Motor neuron (in vitro differentiated cells): Measurements from ENCODE around the gene OOSP4B. TPM values are rescaled to one million over a fixed set of nuclear protein-coding genes. Genes with fewer than 3 reads are reported as not detected.
"Not testable (repeated sequence)": the region's sequence is repeated elsewhere in the genome, so short reads cannot be mapped to it uniquely, and the experiment has no call there.

Source experiments
- ATAC-seq, 8 experiments: fragments of 200-7000 bp; cut with Tn5 transposase; replicated peaks in 6 of 8; 2 replicates each; pipeline ENCODE4 v1.8.0; 2021; ENCODE audit warnings: mild to moderate bottlenecking in 8 of 8, moderate library complexity in 8 of 8
- H3K27ac ChIP-seq, 2 donors: fragments of 250-450 bp; sonication (Bioruptor Pico); 2 replicates each; pipeline ENCODE4 v1.9.0; 2021; ENCODE audit warnings: antibody characterized with exemption in 2 of 2, mild to moderate bottlenecking in 2 of 2, moderate library complexity in 1 of 2
- H3K4me1 ChIP-seq, 2 donors: fragments of 250-450 bp; sonication (Bioruptor Pico); replicated peaks in 1 of 2; 2 replicates each; pipeline ENCODE4 v1.6.1; 2021; ENCODE audit warnings: antibody characterized with exemption in 2 of 2, mild to moderate bottlenecking in 2 of 2, moderate library complexity in 1 of 2
- H3K4me3 ChIP-seq, 5 donors: fragments of 250-450 bp; sonication (Bioruptor Pico); 2 replicates each; pipeline ENCODE4 v1.9.0; 2021; ENCODE audit warnings: antibody characterized with exemption in 5 of 5, mild to moderate bottlenecking in 5 of 5, moderate library complexity in 4 of 5
- WGBS, 10 experiments: fragments of 450-650 bp; shearing (Covaris generic); methylation state at CpG; one replicate each; pipeline ENCODE4 v1.0.0; 2022; 5-methylcytosine and 5-hydroxymethylcytosine counted together
- in situ Hi-C, 9 experiments: fragments of 400-800 bp; cut with MboI; loops; one replicate each; pipeline ENCODE4 v1.15.0; 2021; ENCODE audit warnings: low sequenced_read_pairs in 9 of 9, low pct_unique_long_range_greater_than_20kb in 2 of 9; ENCODE audit not compliant: unreplicated experiment in 9 of 9
- total RNA-seq, 8 experiments: library from RNA; unstranded; fragments of 300-600 nt; gene quantifications; 2 replicates each; pipeline versions ENCODE4 v1.2.3 to v1.2.4, GENCODE V29; 2022

The OOSP4B gene
- total RNA-seq, 8 experiments from 2014 or later: not detected

GRCh38 chr11:60071644-60072043 lies 54.7 kb downstream of the OOSP4B start:
- in situ Hi-C loops: not testable (repeated sequence)
- 13 to 100% (median 85%) methylated on average over 1 to 6 of the region's 6 CpGs for WGBS, 10 experiments

GRCh38 chr11:60077216-60077817 lies 60.3 kb downstream of the OOSP4B start:
- H3K4me1 ChIP-seq: no peaks in the 10 kb centered on the region
- 23 to 100% (median 84%) methylated on average over 2 to 13 of the region's 15 CpGs; no CpG with 5 or more reads in 2 of the 10 experiments for WGBS, 10 experiments
- ATAC-seq: no peak
- H3K27ac ChIP-seq: no peak overlapping the region
- in situ Hi-C loops: no loop called here
- H3K4me3 ChIP-seq: no peak overlapping the region

More at GRCh38 chr11:60071644-60072043, 54.7 kb downstream of the OOSP4B start:
- H3K27ac ChIP-seq, ATAC-seq, H3K4me3 ChIP-seq, H3K4me1 ChIP-seq: not testable (repeated sequence)

GRCh38 chr11:60077981-60078380 lies 61.0 kb downstream of the OOSP4B start:
- in situ Hi-C loops: no loop called here
- ATAC-seq: no peak
- WGBS, 10 experiments: 0 to 100% (median 83%) methylated on average over 1 of the region's 1 CpG; no CpG with 5 or more reads in 3 of the 10 experiments
- Histone ChIP-seq H3K4me3 (no peak overlapping the region), H3K27ac (no peak overlapping the region), H3K4me1 (no peaks in the 10 kb centered on the region)

- in situ Hi-C loops: no loop called here
- H3K4me3 ChIP-seq: no peak overlapping the region
- ATAC-seq: no peak
- WGBS, 10 experiments: 22 to 85% (median 60%) methylated on average over 1 to 4 of the region's 4 CpGs
- H3K27ac ChIP-seq: no peak overlapping the region
- no peaks in the 10 kb centered on the region for H3K4me1 ChIP-seq
Measured at GRCh38 chr11:60078745-60079144, 61.8 kb downstream of the OOSP4B start.

GRCh38 chr11:60080535-60080934 lies 63.6 kb downstream of the OOSP4B start:
- no peaks in the 10 kb centered on the region for H3K4me1 ChIP-seq
- H3K27ac ChIP-seq: no peak overlapping the region
- no peak overlapping the region for H3K4me3 ChIP-seq
- ATAC-seq: no peak
- WGBS, 10 experiments: 0 to 71% (median 55%) methylated on average over 1 to 3 of the region's 3 CpGs; no CpG with 5 or more reads in 1 of the 10 experiments
- in situ Hi-C loops: no loop called here

Other genes starting within 250 kb of the OOSP4B start
- 10 to 100 TPM; 16.5 to 70.2 (median 29.9) TPM for gene MRPL16, start 206.4 kb upstream of the OOSP4B start, total RNA-seq
- not detected for gene CBLIF, start 171.7 kb upstream of the OOSP4B start, total RNA-seq
- 1 to 10 TPM in 2 of 8 experiments, under 1 TPM in 1, not detected in 5; 0.99 to 3.2 (median 1.7) TPM for gene TCN1, start 150.7 kb upstream of the OOSP4B start, total RNA-seq
- gene OOSP3, start 138.4 kb upstream of the OOSP4B start, total RNA-seq: not detected
- not detected for gene OOSP1, start 78.7 kb upstream of the OOSP4B start, total RNA-seq
- not detected for gene OOSP4A, start 53.1 kb upstream of the OOSP4B start, total RNA-seq
- gene OOSP2, start 23.2 kb downstream of the OOSP4B start, total RNA-seq: under 1 TPM in 1 of 8 experiments, not detected in 7; 0.08 TPM
- gene MS4A3, start 39.5 kb downstream of the OOSP4B start, total RNA-seq: under 1 TPM in 1 of 8 experiments, not detected in 7; 0.33 TPM
- gene MS4A2, start 71.5 kb downstream of the OOSP4B start, total RNA-seq: under 1 TPM in 4 of 8 experiments, not detected in 4; 0.09 to 0.52 (median 0.14) TPM
- gene MS4A6A, start 165.9 kb downstream of the OOSP4B start, total RNA-seq: 1 to 10 TPM in 1 of 8 experiments, under 1 TPM in 4, not detected in 3; 0.13 to 1.6 (median 0.36) TPM
- under 1 TPM in 1 of 8 experiments, not detected in 7; 0.81 TPM for gene MS4A4E, start 226.0 kb downstream of the OOSP4B start, total RNA-seq